Progenitor cell of endocrine pancreas (in vitro differentiated cells): ENCODE results near the gene LSM2. TPM values are rescaled to one million over a fixed set of nuclear protein-coding genes. Genes with fewer than 3 reads are reported as not detected.

Source experiments
- DNase-seq: peaks from one replicate; pipeline ENCODE4 v3.0.0; 2021; ENCODE audit warnings: low spot score; ENCODE audit not compliant: unreplicated experiment
- H3K27ac Mint-ChIP-seq: 2 replicates; pipeline ENCODE4 v1.8.0; 2021; ENCODE audit warnings: mild to moderate bottlenecking, moderate library complexity, mixed read lengths
- H3K27me3 Mint-ChIP-seq: 2 replicates; pipeline ENCODE4 v1.8.0; 2021; ENCODE audit warnings: mixed read lengths
- H3K36me3 Mint-ChIP-seq: 2 replicates; pipeline ENCODE4 v1.8.0; 2022; ENCODE audit warnings: mixed read lengths; ENCODE audit not compliant: insufficient read depth
- H3K4me1 Mint-ChIP-seq: 2 replicates; pipeline ENCODE4 v1.8.0; 2021; ENCODE audit warnings: low read depth, mixed read lengths
- H3K4me3 Mint-ChIP-seq: 2 replicates; pipeline ENCODE4 v1.8.0; 2021; ENCODE audit warnings: low read depth, mild to moderate bottlenecking, moderate library complexity, mixed read lengths
- H3K9me3 Mint-ChIP-seq: 2 replicates; pipeline ENCODE4 v1.8.0; 2021; ENCODE audit warnings: low read depth, mixed read lengths
- total RNA-seq: library from RNA; stranded (reverse); gene quantifications from 2 replicates; pipeline ENCODE4 v1.2.1, GENCODE V29; 2021
- TF ChIP-seq, protein P1 (sequence below): fragments of 200-600 bp; sonication (generic); IDR thresholded peaks from one replicate; pipeline ENCODE4 v1.5.0; 2021; ENCODE audit warnings: antibody characterized with exemption, mild to moderate bottlenecking; ENCODE audit not compliant: unreplicated experiment

The LSM2 gene
- total RNA-seq, 1 donor from 2014 or later = 80.4 TPM

DNA sequence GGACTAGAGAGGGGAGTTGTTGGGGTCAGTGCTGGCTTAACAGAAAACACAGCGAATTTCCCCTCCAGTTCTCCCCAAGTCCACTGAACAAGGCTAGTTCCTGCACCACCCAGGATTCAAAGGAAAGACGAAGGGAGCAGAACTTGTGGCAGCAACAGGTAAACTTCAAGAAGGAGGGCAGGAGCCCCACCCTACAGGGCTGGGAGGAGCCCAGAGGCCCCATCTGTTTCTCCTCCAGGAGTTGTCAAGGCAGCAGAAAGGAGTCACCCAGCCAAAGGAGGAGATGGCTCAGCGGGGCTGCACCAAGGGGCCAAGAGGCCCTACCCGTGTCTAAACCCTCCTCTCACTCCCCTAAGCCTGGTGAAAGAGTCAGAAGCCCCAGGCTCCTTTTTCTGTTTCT, 42.6 kb downstream of the LSM2 start:
- DNase-seq = no peak
- H3K4me3 Mint-ChIP-seq = no peak overlapping the region
- H3K27ac Mint-ChIP-seq = no peak overlapping the region
- peaks cover 2% of the 10 kb centered on the region for H3K36me3 Mint-ChIP-seq
- no peaks in the 10 kb centered on the region for H3K9me3 Mint-ChIP-seq
- H3K27me3 Mint-ChIP-seq = no peaks in the 10 kb centered on the region
- no peaks in the 10 kb centered on the region for H3K4me1 Mint-ChIP-seq
- TF ChIP-seq, protein P1, sequence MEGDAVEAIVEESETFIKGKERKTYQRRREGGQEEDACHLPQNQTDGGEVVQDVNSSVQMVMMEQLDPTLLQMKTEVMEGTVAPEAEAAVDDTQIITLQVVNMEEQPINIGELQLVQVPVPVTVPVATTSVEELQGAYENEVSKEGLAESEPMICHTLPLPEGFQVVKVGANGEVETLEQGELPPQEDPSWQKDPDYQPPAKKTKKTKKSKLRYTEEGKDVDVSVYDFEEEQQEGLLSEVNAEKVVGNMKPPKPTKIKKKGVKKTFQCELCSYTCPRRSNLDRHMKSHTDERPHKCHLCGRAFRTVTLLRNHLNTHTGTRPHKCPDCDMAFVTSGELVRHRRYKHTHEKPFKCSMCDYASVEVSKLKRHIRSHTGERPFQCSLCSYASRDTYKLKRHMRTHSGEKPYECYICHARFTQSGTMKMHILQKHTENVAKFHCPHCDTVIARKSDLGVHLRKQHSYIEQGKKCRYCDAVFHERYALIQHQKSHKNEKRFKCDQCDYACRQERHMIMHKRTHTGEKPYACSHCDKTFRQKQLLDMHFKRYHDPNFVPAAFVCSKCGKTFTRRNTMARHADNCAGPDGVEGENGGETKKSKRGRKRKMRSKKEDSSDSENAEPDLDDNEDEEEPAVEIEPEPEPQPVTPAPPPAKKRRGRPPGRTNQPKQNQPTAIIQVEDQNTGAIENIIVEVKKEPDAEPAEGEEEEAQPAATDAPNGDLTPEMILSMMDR = no peak

DNA sequence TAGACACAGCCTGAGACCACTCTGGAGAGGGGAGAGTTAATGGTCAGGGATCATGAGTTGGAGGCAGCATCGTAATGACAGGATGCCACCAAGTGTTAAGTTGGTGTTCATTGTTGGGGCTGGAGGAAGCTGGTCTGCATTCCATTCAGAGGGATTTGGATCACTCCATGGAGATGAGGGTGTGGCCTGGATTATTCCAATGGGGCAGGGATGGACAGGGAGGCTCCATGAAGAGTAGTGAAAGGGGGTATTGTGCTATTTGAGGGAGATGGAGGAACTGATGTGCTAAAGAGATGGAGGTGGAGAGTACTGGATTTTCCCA, 43.2 kb downstream of the LSM2 start:
- H3K36me3 Mint-ChIP-seq = peaks cover 5% of the 10 kb centered on the region
- no peaks in the 10 kb centered on the region for H3K27me3 Mint-ChIP-seq
- TF ChIP-seq, protein P1 = no peak
- DNase-seq = no peak
- no peak overlapping the region for H3K27ac Mint-ChIP-seq
- H3K4me3 Mint-ChIP-seq = no peak overlapping the region
- H3K4me1 Mint-ChIP-seq = no peaks in the 10 kb centered on the region
- no peaks in the 10 kb centered on the region for H3K9me3 Mint-ChIP-seq

GRCh38 chr6:31762878-31763618, 43.7 kb downstream of the LSM2 start:
- Mint-ChIP-seq H3K9me3 (no peaks in the 10 kb centered on the region), H3K4me1 (no peaks in the 10 kb centered on the region), H3K27ac (no peak overlapping the region), H3K4me3 (no peak overlapping the region), H3K36me3 (peaks cover 5% of the 10 kb centered on the region), H3K27me3 (no peaks in the 10 kb centered on the region)
- no peak for DNase-seq
- TF ChIP-seq, protein P1 = no peak

DNA sequence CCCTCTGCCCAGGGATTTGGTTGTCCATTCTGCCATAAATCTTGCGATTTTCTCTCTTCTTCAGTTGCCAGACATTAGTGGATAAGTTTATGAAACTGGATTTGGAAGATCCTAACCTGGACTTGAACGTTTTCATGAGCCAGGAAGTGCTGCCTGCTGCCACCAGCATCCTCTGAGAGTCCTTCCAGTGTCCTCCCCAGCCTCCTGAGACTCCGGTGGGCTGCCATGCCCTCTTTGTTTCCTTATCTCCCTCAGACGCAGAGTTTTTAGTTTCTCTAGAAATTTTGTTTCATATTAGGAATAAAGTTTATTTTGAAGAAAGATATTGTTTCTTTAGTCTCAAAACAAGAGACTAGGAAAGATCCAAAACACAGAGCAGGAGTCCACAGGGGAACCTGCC, 44.4 kb downstream of the LSM2 start, which contains the start of gene SAPCD1:
SAPCD1 (plus strand) TSS at position 301 of the 400 bp plus-strand sequence. CDS start 399 bp downstream, outside the sequence.
- no peak for DNase-seq
- Mint-ChIP-seq H3K4me1 (no peaks in the 10 kb centered on the region), H3K9me3 (no peaks in the 10 kb centered on the region), H3K27ac (no peak within 1 kb of the TSS), H3K4me3 (no peak within 1 kb of the TSS), H3K36me3 (peaks cover 3% of the 10 kb centered on the region), H3K27me3 (no peaks in the 10 kb centered on the region)
- TF ChIP-seq, protein P1 = no peak

- no peak for DNase-seq
- no peaks in the 10 kb centered on the region for H3K27me3 Mint-ChIP-seq
- H3K36me3 Mint-ChIP-seq = peaks cover 3% of the 10 kb centered on the region
- no peak overlapping the region for H3K4me3 Mint-ChIP-seq
- no peaks in the 10 kb centered on the region for H3K4me1 Mint-ChIP-seq
- H3K9me3 Mint-ChIP-seq = no peaks in the 10 kb centered on the region
- TF ChIP-seq, protein P1 = no peak
- H3K27ac Mint-ChIP-seq = no peak overlapping the region
Observed at GRCh38 chr6:31761343-31761742, 45.4 kb downstream of the LSM2 start.
